Gastrocnemius medialis (tissue), 4 donors: Measurements from ENCODE around the gene FUT1. TPM values are rescaled to one million over a fixed set of nuclear protein-coding genes. Genes with fewer than 3 reads are reported as not detected.

Experiments used
- ATAC-seq, 2 donors: fragments of 150-250 bp; one replicate each; pipeline ENCODE4 v1.9.1; 2016
- DNase-seq, 2 donors: peaks; one replicate each; pipeline ENCODE4 v3.0.0-alpha.2; 2019
- H3K27ac ChIP-seq, 4 donors: fragments of 200-600 bp; sonication (generic); 1 replicate in 1 of 4; 2 replicates in 3 of 4; pipeline ENCODE4 v1.5.1; 2016 to 2018; ENCODE audit warnings: mild to moderate bottlenecking in 2 of 4, moderate library complexity in 1 of 4
- H3K27me3 ChIP-seq, 3 donors: fragments of 200-600 bp; sonication (generic) in 2 of 3; 1 replicate in 1 of 3; 2 replicates in 2 of 3; pipeline versions ENCODE4 v1.5.1 to v1.6.0; 2016 to 2019; ENCODE audit warnings: mild to moderate bottlenecking in 1 of 3, moderate library complexity in 1 of 3
- H3K36me3 ChIP-seq, 2 donors: fragments of 200-600 bp; sonication (generic) in 1 of 2; one replicate each; pipeline ENCODE4 v1.5.1; 2017 to 2018
- H3K4me1 ChIP-seq, 2 donors: fragments of 200-600 bp; sonication (generic) in 1 of 2; one replicate each; pipeline ENCODE4 v1.5.1; 2016 to 2017; ENCODE audit warnings: mild to moderate bottlenecking in 2 of 2
- H3K4me3 ChIP-seq, 4 donors: fragments of 200-600 bp; sonication (generic) in 3 of 4; 1 replicate in 1 of 4; 2 replicates in 3 of 4; pipeline ENCODE4 v1.5.1; 2016 to 2019; ENCODE audit warnings: mild to moderate bottlenecking in 2 of 4
- H3K9me3 ChIP-seq, 3 donors: fragments of 200-600 bp; sonication (generic) in 2 of 3; 1 replicate in 1 of 3; 2 replicates in 2 of 3; pipeline ENCODE4 v1.5.1; 2016 to 2019
- CTCF ChIP-seq, 5 experiments: fragments of 450-650 bp in 3 of 5; fragments of 200-600 bp in 2 of 5; sonication (generic) in 2 of 5; IDR thresholded peaks in 4 of 5; conservative IDR thresholded peaks in 1 of 5; 1 replicate in 4 of 5; 2 replicates in 1 of 5; pipeline ENCODE4 v1.5.1; 2016 to 2019; ENCODE audit warnings: antibody characterized with exemption in 5 of 5, mild to moderate bottlenecking in 3 of 5, moderate library complexity in 3 of 5
- POLR2A ChIP-seq, 2 donors: fragments of 450-650 bp; IDR thresholded peaks; one replicate each; pipeline ENCODE4 v1.6.1; 2017; ENCODE audit warnings: antibody characterized with exemption in 2 of 2, mild to moderate bottlenecking in 2 of 2, moderate library complexity in 2 of 2
- in situ Hi-C, 4 donors: fragments of 200-750 bp; cut with MboI; loops; one replicate each; pipeline versions ENCODE4 v1.15.0 to v1.8.0; 2017; ENCODE audit warnings: low sequenced_read_pairs in 4 of 4
- intact Hi-C: fragments of 100-400 bp; cut with DNase I; formaldehyde crosslinking; loops from one replicate; pipeline ENCODE4 v1.15.1; 2023; ENCODE audit warnings: low total_unique reads
- total RNA-seq, 4 donors: library from RNA; depleted of rRNA; stranded (reverse); fragments of >200 nt; gene quantifications; one replicate each; pipeline versions ENCODE4 v1.1.0 to v1.2.3, GENCODE V29; 2016

FUT1 gene
- total RNA-seq, 4 donors from 2014 or later: 0.61 to 1.3 (median 0.98) TPM

- Histone ChIP-seq H3K9me3 (no peaks in the 10 kb centered on the region), H3K4me1 (no peaks in the 10 kb centered on the region), H3K4me3 (no peak overlapping the region), H3K27ac (no peak overlapping the region), H3K27me3 (no peaks in the 10 kb centered on the region), H3K36me3 (no peaks in the 10 kb centered on the region)
- TF ChIP-seq CTCF (IDR thresholded peaks at IDR 0.05 in 4 of 5, conservative IDR thresholded peaks at IDR 0.05 in 1 of 5) (no peak), POLR2A (IDR thresholded peaks at IDR 0.05) (no peak)
- ATAC-seq (no peak), DNase-seq (no peak)
- intact Hi-C loops (no loop called here), in situ Hi-C loops (no loop called here)
These were observed 47.0 kb downstream of the FUT1 start for GRCh38 chr19:48705431-48705830.

GRCh38 chr19:48703316-48703715 is 49.1 kb downstream of the FUT1 start:
- in situ Hi-C loops: no loop called here
- DNase-seq (no peak), ATAC-seq (no peak)
- Histone ChIP-seq H3K27me3 (no peaks in the 10 kb centered on the region), H3K27ac (no peak overlapping the region), H3K4me1 (no peaks in the 10 kb centered on the region), H3K9me3 (no peaks in the 10 kb centered on the region), H3K4me3 (no peak overlapping the region), H3K36me3 (no peaks in the 10 kb centered on the region)
- no peak for TF ChIP-seq CTCF (IDR thresholded peaks at IDR 0.05 in 4 of 5, conservative IDR thresholded peaks at IDR 0.05 in 1 of 5)
- no peak for TF ChIP-seq POLR2A (IDR thresholded peaks at IDR 0.05)
- intact Hi-C loops: no loop called here

DNA sequence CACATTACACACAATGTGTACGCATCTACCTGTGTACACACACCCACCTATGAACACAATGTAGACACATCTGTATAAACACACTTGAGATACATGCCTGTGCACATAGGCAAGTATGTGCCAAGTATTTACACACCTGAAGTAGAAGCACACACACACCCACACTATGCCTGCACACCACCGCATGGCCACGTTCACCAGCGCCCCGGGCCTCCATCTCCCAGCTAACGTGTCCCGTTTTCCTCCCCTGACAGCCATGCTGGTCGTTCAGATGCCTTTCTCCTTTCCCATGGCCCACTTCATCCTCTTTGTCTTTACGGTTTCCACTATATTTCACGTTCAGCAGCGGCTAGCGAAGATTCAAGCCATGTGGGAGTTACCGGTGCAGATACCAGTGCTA is 49.7 kb downstream of the FUT1 start:
- intact Hi-C loops (no loop called here), in situ Hi-C loops (no loop called here)
- no peak overlapping the region for H3K27ac ChIP-seq
- DNase-seq: no peak
- H3K4me3 ChIP-seq: no peak overlapping the region
- ATAC-seq: no peak
- H3K4me1 ChIP-seq: no peaks in the 10 kb centered on the region
- no peaks in the 10 kb centered on the region for H3K27me3 ChIP-seq
- no peaks in the 10 kb centered on the region for H3K9me3 ChIP-seq
- no peaks in the 10 kb centered on the region for H3K36me3 ChIP-seq
- no peak for TF ChIP-seq POLR2A (IDR thresholded peaks at IDR 0.05)
- no peak for TF ChIP-seq CTCF (IDR thresholded peaks at IDR 0.05 in 4 of 5, conservative IDR thresholded peaks at IDR 0.05 in 1 of 5)

- Histone ChIP-seq H3K9me3 (no peaks in the 10 kb centered on the region), H3K27ac (no peak overlapping the region), H3K27me3 (peaks cover 15 to 20% (median 18%) of the 10 kb centered on the region in 3 donors), H3K4me1 (no peaks in the 10 kb centered on the region), H3K36me3 (no peaks in the 10 kb centered on the region), H3K4me3 (no peak overlapping the region)
- in situ Hi-C loops (no loop called here), intact Hi-C loops (no loop called here)
- DNase-seq (no peak), ATAC-seq (no peak)
- no peak for TF ChIP-seq POLR2A (IDR thresholded peaks at IDR 0.05)
- TF ChIP-seq CTCF (IDR thresholded peaks at IDR 0.05 in 4 of 5, conservative IDR thresholded peaks at IDR 0.05 in 1 of 5): no peak
These were observed 54.4 kb downstream of the FUT1 start for GRCh38 chr19:48698046-48698445.

Other genes with a start within 250 kb of the FUT1 start
- gene LMTK3, start 240.8 kb downstream of the FUT1 start, total RNA-seq: not detected
- gene SULT2B1, start 200.5 kb downstream of the FUT1 start, total RNA-seq: not detected
- gene SPACA4, start 145.9 kb downstream of the FUT1 start, total RNA-seq: not detected
- under 1 TPM in 1 of 4 donors, not detected in 3; 0.15 TPM for gene FAM83E, start 137.6 kb downstream of the FUT1 start, total RNA-seq
- 1,000 to 10,000 TPM; 1,223 to 1,420 (median 1,299) TPM for gene RPL18, start 133.5 kb downstream of the FUT1 start, total RNA-seq
- 10 to 100 TPM in 2 of 4 donors, 1 to 10 TPM in 2; 7.8 to 12.4 (median 9.2) TPM for gene SPHK2, start 133.1 kb downstream of the FUT1 start, total RNA-seq
- 10 to 100 TPM in 1 of 4 donors, 1 to 10 TPM in 3; 1.7 to 12.9 (median 4.4) TPM for gene DBP, start 115.3 kb downstream of the FUT1 start, total RNA-seq
- 1 to 10 TPM; 1.6 to 3.5 (median 2.6) TPM for gene CA11, start 106.5 kb downstream of the FUT1 start, total RNA-seq
- gene NTN5, start 79.6 kb downstream of the FUT1 start, total RNA-seq: not detected
- under 1 TPM in 1 of 4 donors, not detected in 3; 0.19 TPM for gene FUT2, start 56.7 kb downstream of the FUT1 start, total RNA-seq
- 10 to 100 TPM in 1 of 4 donors, 1 to 10 TPM in 3; 3.4 to 10.8 (median 5.4) TPM for gene MAMSTR, start 32.9 kb downstream of the FUT1 start, total RNA-seq
- 1 to 10 TPM; 3.4 to 8.1 (median 6.3) TPM for gene RASIP1, start 12.0 kb downstream of the FUT1 start, total RNA-seq
- 1 to 10 TPM in 1 of 4 donors, not detected in 3; 2.1 TPM for gene IZUMO1, start 5.7 kb downstream of the FUT1 start, total RNA-seq
- gene FGF21, start 2.9 kb upstream of the FUT1 start, total RNA-seq: not detected
- 10 to 100 TPM; 28.0 to 56.6 (median 43.8) TPM for gene BCAT2, start 58.4 kb upstream of the FUT1 start, total RNA-seq
- gene HSD17B14, start 83.8 kb upstream of the FUT1 start, total RNA-seq: 1 to 10 TPM in 3 of 4 donors, not detected in 1; 1.2 to 1.9 (median 1.7) TPM
- gene PLEKHA4, start 116.0 kb upstream of the FUT1 start, total RNA-seq: 1 to 10 TPM; 3.4 to 9.7 (median 6.3) TPM
- 10 to 100 TPM; 28.7 to 73.9 (median 39.8) TPM for gene PPP1R15A, start 119.8 kb upstream of the FUT1 start, total RNA-seq
- not detected for gene TULP2, start 146.1 kb upstream of the FUT1 start, total RNA-seq
- 100 to 1,000 TPM in 3 of 4 donors, 10 to 100 TPM in 1; 83.9 to 162 (median 148) TPM for gene NUCB1, start 147.7 kb upstream of the FUT1 start, total RNA-seq
- gene DHDH, start 181.1 kb upstream of the FUT1 start, total RNA-seq: not detected
- gene BAX, start 202.2 kb upstream of the FUT1 start, total RNA-seq: 10 to 100 TPM in 3 of 4 donors, 1 to 10 TPM in 1; 7.9 to 21.8 (median 18.0) TPM
- 1,000 to 10,000 TPM in 3 of 4 donors, 100 to 1,000 TPM in 1; 894 to 1,364 (median 1,121) TPM for gene FTL, start 212.7 kb upstream of the FUT1 start, total RNA-seq
- gene GYS1, start 240.7 kb upstream of the FUT1 start, total RNA-seq: 100 to 1,000 TPM; 110 to 221 (median 126) TPM
- 100 to 1,000 TPM; 134 to 185 (median 146) TPM for gene RUVBL2, start 241.2 kb upstream of the FUT1 start, total RNA-seq